ENCODE data around the gene NR2F2. TPM values are rescaled to one million over a fixed set of nuclear protein-coding genes. Genes with fewer than 3 reads are reported as not detected.

The NR2F2 gene
- total and polyA plus RNA-seq, 2 experiments from 2014 or later, result 0.63 to 1.2 TPM

DNA sequence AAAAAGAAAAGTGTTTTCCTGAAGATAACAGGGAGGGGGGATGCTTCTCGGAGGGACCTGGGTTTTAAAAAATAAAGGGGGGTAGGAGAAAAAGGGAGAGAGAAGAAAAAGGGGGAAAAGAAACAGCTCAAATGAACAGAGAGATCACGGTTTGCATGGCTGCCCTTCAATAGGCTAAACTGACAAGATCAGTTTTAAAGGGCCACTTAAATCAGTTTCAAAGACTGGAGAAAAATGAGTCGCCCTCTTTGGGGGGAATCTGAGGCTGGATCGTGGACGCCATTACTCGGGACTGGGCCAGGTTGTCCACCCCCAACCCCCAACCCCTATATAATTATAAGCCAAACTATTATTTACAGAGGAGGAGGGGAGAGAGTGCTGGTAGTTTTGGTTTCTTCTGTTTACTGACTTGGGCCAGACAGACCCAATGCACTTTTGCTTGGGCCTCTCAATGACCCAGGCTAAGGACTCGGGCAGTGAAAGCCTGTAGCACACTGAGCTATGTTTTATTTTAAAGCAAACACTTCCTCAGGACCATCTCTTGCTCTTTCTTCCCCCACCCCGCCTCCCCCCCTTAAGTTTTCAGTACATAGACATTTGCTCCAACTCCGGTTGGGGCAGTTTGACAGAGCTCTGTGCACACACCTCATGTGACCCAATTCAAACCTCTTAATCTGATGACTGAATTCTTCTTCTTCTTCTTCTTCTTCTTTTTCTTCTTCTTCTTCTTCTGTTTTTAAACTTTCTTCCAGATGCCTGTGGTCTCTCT is 6.3 kb downstream of the NR2F2 start:
- Histone ChIP-seq H3K36me3 (no peaks in the 10 kb centered on the region), H3K4me1 (ENCODE audit: low read depth) (no peaks in the 10 kb centered on the region), H3K4me3 (no peak overlapping the region), H3K27ac (no peak overlapping the region), H3K27me3 (peaks cover 94% of the 10 kb centered on the region), H3K9me3 (ENCODE audit: low read depth) (no peaks in the 10 kb centered on the region)
- TF ChIP-seq, protein P1, sequence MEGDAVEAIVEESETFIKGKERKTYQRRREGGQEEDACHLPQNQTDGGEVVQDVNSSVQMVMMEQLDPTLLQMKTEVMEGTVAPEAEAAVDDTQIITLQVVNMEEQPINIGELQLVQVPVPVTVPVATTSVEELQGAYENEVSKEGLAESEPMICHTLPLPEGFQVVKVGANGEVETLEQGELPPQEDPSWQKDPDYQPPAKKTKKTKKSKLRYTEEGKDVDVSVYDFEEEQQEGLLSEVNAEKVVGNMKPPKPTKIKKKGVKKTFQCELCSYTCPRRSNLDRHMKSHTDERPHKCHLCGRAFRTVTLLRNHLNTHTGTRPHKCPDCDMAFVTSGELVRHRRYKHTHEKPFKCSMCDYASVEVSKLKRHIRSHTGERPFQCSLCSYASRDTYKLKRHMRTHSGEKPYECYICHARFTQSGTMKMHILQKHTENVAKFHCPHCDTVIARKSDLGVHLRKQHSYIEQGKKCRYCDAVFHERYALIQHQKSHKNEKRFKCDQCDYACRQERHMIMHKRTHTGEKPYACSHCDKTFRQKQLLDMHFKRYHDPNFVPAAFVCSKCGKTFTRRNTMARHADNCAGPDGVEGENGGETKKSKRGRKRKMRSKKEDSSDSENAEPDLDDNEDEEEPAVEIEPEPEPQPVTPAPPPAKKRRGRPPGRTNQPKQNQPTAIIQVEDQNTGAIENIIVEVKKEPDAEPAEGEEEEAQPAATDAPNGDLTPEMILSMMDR (IDR thresholded peaks at IDR 0.05; ENCODE audit: low read depth, low read length), result no peak
- peak in 1 of 2 donors; percentile 47 for DNase-seq (ENCODE audit: low read depth in 1 of 2, low spot score in 1 of 2)

DNA sequence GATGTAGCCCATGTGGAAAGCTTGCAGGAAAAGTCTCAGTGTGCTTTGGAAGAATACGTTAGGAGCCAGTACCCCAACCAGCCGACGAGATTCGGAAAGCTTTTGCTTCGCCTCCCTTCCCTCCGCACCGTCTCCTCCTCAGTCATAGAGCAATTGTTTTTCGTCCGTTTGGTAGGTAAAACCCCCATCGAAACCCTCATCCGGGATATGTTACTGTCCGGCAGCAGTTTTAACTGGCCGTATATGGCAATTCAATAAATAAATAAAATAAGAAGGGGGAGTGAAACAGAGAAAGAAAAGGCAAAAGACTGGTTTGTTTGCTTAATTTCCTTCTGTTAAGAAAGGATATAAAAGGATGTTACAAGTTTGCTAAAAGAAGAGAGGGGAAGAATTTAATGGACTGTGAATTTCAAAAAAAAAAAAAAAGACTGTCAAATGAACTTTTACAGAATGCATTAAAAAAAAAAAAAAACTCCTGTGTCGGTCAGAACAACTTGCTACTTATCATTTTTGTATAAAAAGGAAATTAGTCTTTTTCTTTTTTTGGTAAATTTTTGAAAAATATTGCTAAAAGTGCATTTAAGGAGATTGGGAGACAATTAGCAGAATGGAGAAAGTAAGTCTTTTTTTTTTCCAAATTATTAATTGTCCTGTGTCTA is 7.0 kb downstream of the NR2F2 start:
- peak in 1 of 2 donors; percentile 45 for DNase-seq (ENCODE audit: low read depth in 1 of 2, low spot score in 1 of 2)
- no peaks in the 10 kb centered on the region for H3K36me3 ChIP-seq
- H3K27ac ChIP-seq, result no peak overlapping the region
- TF ChIP-seq, protein P1 (IDR thresholded peaks at IDR 0.05; ENCODE audit: low read depth, low read length), result no peak
- no peak overlapping the region for H3K4me3 ChIP-seq
- H3K9me3 ChIP-seq (ENCODE audit: low read depth), result no peaks in the 10 kb centered on the region
- peaks cover 94% of the 10 kb centered on the region for H3K27me3 ChIP-seq
- no peaks in the 10 kb centered on the region for H3K4me1 ChIP-seq (ENCODE audit: low read depth)

DNA sequence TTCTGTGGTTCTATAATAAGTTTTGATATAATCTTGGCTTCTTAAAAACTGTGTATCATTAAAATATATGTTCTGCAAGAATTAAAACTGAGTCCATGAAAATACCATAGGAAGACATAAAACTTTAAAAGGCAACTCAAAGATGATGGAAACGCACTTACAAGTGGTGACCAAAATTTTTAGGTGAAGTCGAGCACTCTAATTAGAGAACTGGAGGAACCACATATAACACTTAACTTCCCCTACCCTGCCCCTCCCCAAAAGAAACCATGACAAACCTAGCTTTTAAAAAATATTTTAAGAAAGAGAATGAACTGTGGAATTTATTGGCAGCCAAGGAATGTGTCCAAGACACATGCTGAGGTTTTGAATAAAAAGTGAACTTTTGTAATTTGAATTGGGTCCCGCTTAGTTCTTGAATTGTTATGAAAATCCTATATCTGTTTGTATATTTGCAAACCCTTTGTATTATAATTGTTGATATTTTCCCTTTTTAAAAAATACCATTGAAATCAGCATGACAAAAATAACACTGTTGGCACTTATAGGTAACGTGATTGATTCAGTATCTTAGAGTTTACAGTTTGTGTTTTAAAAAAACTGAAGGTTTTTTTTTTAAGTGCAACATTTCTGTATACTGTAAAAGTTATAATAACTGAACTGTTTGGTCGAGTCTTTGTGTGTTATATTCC is 7.7 kb downstream of the NR2F2 start:
- DNase-seq (ENCODE audit: low read depth in 1 of 2, low spot score in 1 of 2), result peak in 1 of 2 donors; percentile 35
- Histone ChIP-seq H3K4me1 (ENCODE audit: low read depth) (no peaks in the 10 kb centered on the region), H3K9me3 (ENCODE audit: low read depth) (no peaks in the 10 kb centered on the region), H3K36me3 (no peaks in the 10 kb centered on the region), H3K4me3 (no peak overlapping the region), H3K27ac (no peak overlapping the region), H3K27me3 (peaks cover 94% of the 10 kb centered on the region)
- TF ChIP-seq, protein P1 (IDR thresholded peaks at IDR 0.05; ENCODE audit: low read depth, low read length), result no peak

DNA sequence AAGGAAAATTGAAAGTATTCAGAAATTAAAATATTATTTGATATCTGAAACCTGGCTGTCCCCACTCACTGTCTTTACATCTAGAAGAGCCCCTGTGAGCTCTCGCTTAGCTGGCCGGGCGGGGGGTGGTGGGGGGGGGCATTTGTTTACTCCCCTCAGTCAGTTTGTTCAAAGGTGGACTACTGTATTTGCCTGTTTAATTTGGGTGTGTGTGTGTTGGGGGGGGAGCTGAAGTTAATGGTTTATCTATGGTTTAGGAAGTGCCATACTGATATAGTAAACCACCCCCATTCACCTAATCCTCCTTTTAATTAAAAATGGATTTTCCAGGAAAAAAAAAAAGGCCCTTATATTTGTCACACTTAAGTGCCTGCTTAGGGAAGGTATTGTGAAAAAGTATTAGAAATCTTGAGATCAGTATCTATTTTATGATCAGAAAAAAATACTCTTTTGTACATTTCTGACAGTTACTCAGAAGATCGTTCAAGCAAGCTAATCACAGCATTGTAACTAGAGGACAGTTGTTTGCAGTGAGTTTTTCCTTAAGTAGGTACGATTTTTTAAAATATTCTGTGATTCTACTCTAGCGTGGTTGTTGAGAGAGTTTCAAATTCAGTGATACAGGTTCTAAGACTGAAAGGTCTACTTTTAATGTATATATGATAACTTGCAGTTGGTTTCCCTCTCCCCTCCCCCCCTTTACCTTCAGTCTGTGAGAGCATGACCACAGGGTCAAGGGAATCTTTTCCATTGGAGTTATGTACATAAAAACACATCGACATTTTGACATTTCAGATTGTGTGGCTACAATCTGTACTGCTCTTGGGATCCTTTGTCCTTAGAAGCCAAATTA is 8.5 kb downstream of the NR2F2 start:
- Histone ChIP-seq H3K27ac (no peak overlapping the region), H3K36me3 (no peaks in the 10 kb centered on the region), H3K4me3 (no peak overlapping the region), H3K9me3 (ENCODE audit: low read depth) (no peaks in the 10 kb centered on the region), H3K27me3 (peaks cover 94% of the 10 kb centered on the region), H3K4me1 (ENCODE audit: low read depth) (no peaks in the 10 kb centered on the region)
- TF ChIP-seq, protein P1 (IDR thresholded peaks at IDR 0.05; ENCODE audit: low read depth, low read length), result no peak
- DNase-seq (ENCODE audit: low read depth in 1 of 2, low spot score in 1 of 2), result peak in 1 of 2 donors; percentile 59
